GM13976 (cell line): Measurements from ENCODE around the gene LSAMP.
A peak's percentile ranks its signal among the peaks of the same experiment; 100 is the strongest.

Source experiments
- DNase-seq: peaks from one replicate; pipeline ENCODE4 v3.0.0; 2012; ENCODE audit warnings: low spot score
- in situ Hi-C: fragments of 300-500 bp; cut with MboI; formaldehyde crosslinking; loops from one replicate; pipeline ENCODE4 v1.12.0; 2022; ENCODE audit warnings: low sequenced_read_pairs, mixed read lengths, inconsistent platforms; ENCODE audit not compliant: unreplicated experiment
- TF ChIP-seq, protein P1 (sequence below): IDR thresholded peaks from 2 replicates; pipeline ENCODE4 v1.5.1; 2012; ENCODE audit warnings: borderline replicate concordance, mild to moderate bottlenecking; ENCODE audit not compliant: insufficient read depth; ENCODE audit errors: extremely low read depth, missing control alignments, control extremely low read depth

The LSAMP gene

DNA sequence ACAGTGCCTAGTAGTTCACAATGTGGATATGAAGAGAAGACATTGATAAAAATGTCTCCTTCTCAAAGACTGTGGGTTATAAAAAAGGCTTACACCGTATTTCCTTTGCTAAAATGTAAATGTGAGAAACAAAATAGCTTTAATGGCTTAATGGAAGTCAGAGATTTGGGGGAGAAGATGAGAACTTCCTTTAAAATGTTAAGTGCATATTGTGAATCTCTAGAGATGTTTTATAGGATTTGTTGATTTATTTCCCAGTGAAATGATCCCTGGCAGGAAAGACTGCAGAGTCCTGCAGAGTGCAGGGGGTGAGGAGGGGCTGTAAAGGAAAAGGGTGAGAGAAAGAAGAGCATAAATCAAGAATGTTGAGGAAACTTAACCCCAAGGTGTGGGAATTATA lies 516.9 kb downstream of the LSAMP start:
- DNase-seq, result no peak
- in situ Hi-C loops, result no loop called here
- TF ChIP-seq, protein P1, sequence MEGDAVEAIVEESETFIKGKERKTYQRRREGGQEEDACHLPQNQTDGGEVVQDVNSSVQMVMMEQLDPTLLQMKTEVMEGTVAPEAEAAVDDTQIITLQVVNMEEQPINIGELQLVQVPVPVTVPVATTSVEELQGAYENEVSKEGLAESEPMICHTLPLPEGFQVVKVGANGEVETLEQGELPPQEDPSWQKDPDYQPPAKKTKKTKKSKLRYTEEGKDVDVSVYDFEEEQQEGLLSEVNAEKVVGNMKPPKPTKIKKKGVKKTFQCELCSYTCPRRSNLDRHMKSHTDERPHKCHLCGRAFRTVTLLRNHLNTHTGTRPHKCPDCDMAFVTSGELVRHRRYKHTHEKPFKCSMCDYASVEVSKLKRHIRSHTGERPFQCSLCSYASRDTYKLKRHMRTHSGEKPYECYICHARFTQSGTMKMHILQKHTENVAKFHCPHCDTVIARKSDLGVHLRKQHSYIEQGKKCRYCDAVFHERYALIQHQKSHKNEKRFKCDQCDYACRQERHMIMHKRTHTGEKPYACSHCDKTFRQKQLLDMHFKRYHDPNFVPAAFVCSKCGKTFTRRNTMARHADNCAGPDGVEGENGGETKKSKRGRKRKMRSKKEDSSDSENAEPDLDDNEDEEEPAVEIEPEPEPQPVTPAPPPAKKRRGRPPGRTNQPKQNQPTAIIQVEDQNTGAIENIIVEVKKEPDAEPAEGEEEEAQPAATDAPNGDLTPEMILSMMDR, result no peak

DNA sequence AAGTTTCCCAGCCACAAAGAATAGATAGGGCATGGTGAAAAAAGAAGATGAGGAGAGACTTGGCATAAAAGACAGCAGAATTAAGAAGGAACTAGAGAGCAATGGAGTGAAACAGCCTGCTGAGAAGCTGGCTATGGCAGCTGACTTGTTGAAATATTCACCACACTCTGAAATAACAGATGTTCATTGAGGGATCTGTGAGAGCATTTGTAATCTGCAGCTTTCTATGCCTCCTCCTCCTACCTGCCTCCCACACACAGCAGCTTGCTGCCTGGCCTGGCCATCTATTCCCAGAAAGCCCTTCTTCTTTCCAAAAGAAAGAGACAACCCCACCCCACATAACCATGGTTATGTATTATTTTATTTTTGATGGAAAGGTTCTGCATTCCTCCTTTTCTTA lies 518.1 kb downstream of the LSAMP start:
- DNase-seq, result no peak
- in situ Hi-C loops, result no loop called here
- TF ChIP-seq, protein P1, result no peak

DNA sequence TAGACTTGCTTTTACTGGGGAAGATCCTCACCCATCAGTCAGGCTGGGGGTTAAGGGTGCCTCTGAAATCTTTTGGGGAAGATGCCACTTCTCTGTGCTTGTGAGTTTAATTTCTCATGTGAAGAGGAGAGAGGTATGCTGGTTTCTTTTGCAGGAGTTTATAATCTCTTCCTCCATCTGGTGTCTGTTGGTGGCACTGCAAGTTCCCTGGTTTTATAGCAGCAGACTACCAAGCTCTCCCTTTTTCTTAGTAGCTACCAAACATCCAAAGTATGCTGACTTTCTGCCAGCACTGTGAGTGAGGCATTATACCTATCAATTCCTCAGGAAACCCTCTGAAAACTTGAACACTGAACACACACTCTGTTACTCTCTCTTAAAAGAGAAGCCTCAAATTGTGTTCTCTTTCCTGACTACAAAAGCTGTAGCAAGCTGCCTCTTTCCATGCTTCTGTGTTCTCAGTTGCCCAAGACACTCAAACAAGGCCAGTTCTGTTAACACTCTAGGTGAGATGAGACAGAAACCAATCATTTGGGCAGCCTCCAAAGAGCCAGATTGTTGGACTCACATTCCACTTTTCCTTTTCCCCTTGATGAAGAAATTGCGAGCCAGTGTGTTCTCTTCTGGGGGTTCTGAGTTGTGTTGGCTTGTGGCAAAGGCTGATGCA lies 522.5 kb downstream of the LSAMP start:
- TF ChIP-seq, protein P1, result peak; percentile 20
- no peak for DNase-seq
- in situ Hi-C loops, result no loop called here

- in situ Hi-C loops, result no loop called here
- TF ChIP-seq, protein P1, result no peak
- DNase-seq, result no peak
These were observed 523.6 kb downstream of the LSAMP start for GRCh38 chr3:115921711-115922110.

DNA sequence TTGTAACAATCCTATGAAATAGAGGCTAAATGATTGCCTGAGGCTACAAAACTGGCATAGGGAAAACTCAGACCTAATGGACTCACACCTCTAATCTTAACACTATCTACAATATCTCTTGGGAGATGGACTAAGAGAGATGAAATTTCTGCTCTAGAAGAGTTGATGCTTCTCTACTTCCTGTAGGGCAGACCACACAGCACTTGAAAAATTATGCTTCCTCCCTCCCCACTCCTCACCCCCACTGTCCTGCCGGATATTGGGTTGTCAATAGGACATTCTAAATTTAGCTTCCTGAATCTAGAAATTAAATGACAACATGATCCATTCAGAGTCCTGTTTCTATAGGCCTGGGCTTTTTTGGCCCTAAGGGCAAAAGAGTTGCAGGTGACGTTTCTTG lies 526.4 kb downstream of the LSAMP start:
- DNase-seq, result no peak
- TF ChIP-seq, protein P1, result no peak
- in situ Hi-C loops, result no loop called here

DNA sequence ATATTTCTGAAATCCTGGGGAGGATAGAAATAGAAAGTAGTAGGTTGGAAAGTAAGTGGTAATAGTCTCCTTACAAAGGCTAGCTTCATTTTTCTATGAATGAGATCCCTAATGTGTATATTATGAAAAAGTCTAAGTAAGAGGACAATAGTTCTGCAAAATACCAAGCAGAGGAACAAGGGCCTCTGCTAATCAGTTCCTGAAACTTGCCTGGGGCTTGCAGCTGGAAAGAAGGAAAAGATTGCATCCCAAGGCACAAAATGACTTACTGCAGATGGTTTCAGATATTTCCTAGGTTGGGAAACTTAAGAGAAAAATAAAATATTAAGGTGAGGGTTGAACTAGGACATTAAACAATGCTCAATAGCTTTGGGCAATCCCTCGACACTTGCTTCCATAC lies 528.4 kb downstream of the LSAMP start:
- in situ Hi-C loops, result no loop called here
- no peak for DNase-seq
- TF ChIP-seq, protein P1, result no peak
